H9 (cell line): ENCODE results near the gene OR2K2. TPM values are rescaled to one million over a fixed set of nuclear protein-coding genes. Genes with fewer than 3 reads are reported as not detected.

ENCODE experiments used
- DNase-seq: peaks from one replicate; pipeline ENCODE4 v3.0.0-alpha.2; 2017
- H2AFZ ChIP-seq: one replicate; pipeline ENCODE4 v1.6.1; 2013; ENCODE audit warnings: mild to moderate bottlenecking, low read length, control low read depth, moderate library complexity
- H2AK5ac ChIP-seq: 2 replicates; pipeline ENCODE4 v1.6.1; 2013; ENCODE audit warnings: low read length, control low read depth, mixed read lengths; ENCODE audit not compliant: insufficient read length
- H2BK120ac ChIP-seq: one replicate; pipeline ENCODE4 v1.6.1; 2013; ENCODE audit warnings: low read depth, mild to moderate bottlenecking, low read length, control low read depth, inconsistent platforms; ENCODE audit not compliant: poor library complexity, severe bottlenecking
- H2BK12ac ChIP-seq: 2 replicates; pipeline ENCODE4 v1.6.1; 2013; ENCODE audit warnings: low read length, control low read depth, mixed read lengths, low read depth; ENCODE audit not compliant: insufficient read length
- H2BK15ac ChIP-seq: 2 replicates; pipeline ENCODE4 v1.6.1; 2013; ENCODE audit warnings: low read depth, low read length, control low read depth
- H2BK20ac ChIP-seq: one replicate; pipeline ENCODE4 v1.6.1; 2013; ENCODE audit warnings: low read depth, mild to moderate bottlenecking, low read length, control low read depth, inconsistent platforms; ENCODE audit not compliant: poor library complexity, severe bottlenecking
- H2BK5ac ChIP-seq: 2 replicates; pipeline ENCODE4 v1.6.1; 2013; ENCODE audit warnings: low read length, control low read depth, mixed read lengths; ENCODE audit not compliant: insufficient read length
- H3K14ac ChIP-seq: 2 replicates; pipeline ENCODE4 v1.6.1; 2013; ENCODE audit warnings: low read length, control low read depth; ENCODE audit not compliant: insufficient read depth
- H3K18ac ChIP-seq: 2 replicates; pipeline ENCODE4 v1.6.1; 2013; ENCODE audit warnings: low read depth, mild to moderate bottlenecking, mixed read lengths, low read length, control low read depth; ENCODE audit not compliant: insufficient read length
- H3K23ac ChIP-seq: 2 replicates; pipeline ENCODE4 v1.6.1; 2013; ENCODE audit warnings: low read length, control low read depth, mixed read lengths, low read depth; ENCODE audit not compliant: insufficient read length
- H3K23me2 ChIP-seq: 2 replicates; pipeline ENCODE4 v1.6.1; 2013; ENCODE audit warnings: low read depth, mild to moderate bottlenecking, mixed read lengths, low read length, control low read depth; ENCODE audit not compliant: insufficient read length, poor library complexity, severe bottlenecking
- H3K27ac ChIP-seq: 2 replicates; pipeline ENCODE4 v1.5.1; 2013; ENCODE audit warnings: low read length, control low read depth, mixed read lengths, low read depth; ENCODE audit not compliant: insufficient read length
- H3K27me3 ChIP-seq: 2 replicates; pipeline ENCODE4 v1.6.1; 2013; ENCODE audit warnings: low read length, control low read depth, inconsistent platforms; ENCODE audit not compliant: insufficient read depth
- H3K4ac ChIP-seq: 2 replicates; pipeline ENCODE4 v1.6.1; 2013; ENCODE audit warnings: low read depth, mild to moderate bottlenecking, control low read depth, inconsistent platforms, low read length, moderate library complexity
- H3K4me1 ChIP-seq: 2 replicates; pipeline ENCODE4 v1.6.1; 2013; ENCODE audit warnings: low read length, control low read depth, inconsistent platforms; ENCODE audit not compliant: insufficient read depth
- H3K4me2 ChIP-seq: 2 replicates; pipeline ENCODE4 v1.6.1; 2013; ENCODE audit warnings: low read length, control low read depth, mixed read lengths; ENCODE audit not compliant: insufficient read length, insufficient read depth
- H3K56ac ChIP-seq: 2 replicates; pipeline ENCODE4 v1.6.1; 2013; ENCODE audit warnings: low read depth, mild to moderate bottlenecking, mixed read lengths, low read length, control low read depth; ENCODE audit not compliant: insufficient read length
- H3K79me1 ChIP-seq: 2 replicates; pipeline ENCODE4 v1.6.1; 2013; ENCODE audit warnings: low read depth, mild to moderate bottlenecking, moderate library complexity, low read length, control low read depth, inconsistent platforms; ENCODE audit not compliant: insufficient read depth, poor library complexity, severe bottlenecking
- H3K79me2 ChIP-seq: 2 replicates; pipeline ENCODE4 v1.6.1; 2013; ENCODE audit warnings: low read length, control low read depth, inconsistent platforms; ENCODE audit not compliant: insufficient read depth
- H3K9ac ChIP-seq: 2 replicates; pipeline ENCODE4 v1.6.1; 2013; ENCODE audit warnings: low read length, control low read depth, mixed read lengths; ENCODE audit not compliant: insufficient read length; ENCODE audit errors: extremely low read depth
- H3K9me3 ChIP-seq: one replicate; pipeline ENCODE4 v1.6.1; 2013; ENCODE audit warnings: low read depth, low read length, inconsistent platforms; ENCODE audit not compliant: control insufficient read depth
- H3T11ph ChIP-seq: one replicate; pipeline ENCODE4 v1.6.1; 2013; ENCODE audit warnings: mild to moderate bottlenecking, low read length, control low read depth, inconsistent platforms
- H4K20me1 ChIP-seq: one replicate; pipeline ENCODE4 v1.6.1; 2013; ENCODE audit not compliant: control insufficient read depth, insufficient read length, insufficient read depth
- H4K5ac ChIP-seq: 2 replicates; pipeline ENCODE4 v1.6.1; 2013; ENCODE audit warnings: low read depth, mild to moderate bottlenecking, mixed read lengths, low read length, control low read depth; ENCODE audit not compliant: insufficient read length
- H4K8ac ChIP-seq: replicated peaks from 2 replicates; pipeline ENCODE4 v1.6.1; 2013; ENCODE audit warnings: low read length, control low read depth, mixed read lengths, low read depth; ENCODE audit not compliant: insufficient read length
- H4K91ac ChIP-seq: 2 replicates; pipeline ENCODE4 v1.6.1; 2013; ENCODE audit warnings: low read depth, mild to moderate bottlenecking, moderate library complexity, mixed read lengths, low read length, control low read depth; ENCODE audit not compliant: insufficient read length
- H3K27ac Mint-ChIP-seq, 3 experiments: 2 replicates in 2 of 3; 3 replicates in 1 of 3; pipeline ENCODE4 v1.8.0; 2020 to 2021; ENCODE audit warnings: mixed read lengths in 3 of 3, mild to moderate bottlenecking in 1 of 3, moderate library complexity in 1 of 3
- H3K27me3 Mint-ChIP-seq: 2 replicates; pipeline ENCODE4 v1.8.0; 2021; ENCODE audit warnings: low read depth, mild to moderate bottlenecking, moderate library complexity, mixed read lengths
- H3K36me3 Mint-ChIP-seq, 3 experiments: 2 replicates in 2 of 3; 3 replicates in 1 of 3; pipeline ENCODE4 v1.8.0; 2020 to 2021; ENCODE audit warnings: low read depth in 3 of 3, mixed read lengths in 3 of 3; ENCODE audit not compliant: insufficient read depth in 1 of 3
- H3K4me1 Mint-ChIP-seq, 2 experiments: 2 replicates each; pipeline ENCODE4 v1.8.0; 2020; ENCODE audit warnings: mixed read lengths in 2 of 2
- H3K4me3 Mint-ChIP-seq, 2 experiments: 2 replicates in 1 of 2; 3 replicates in 1 of 2; pipeline ENCODE4 v1.8.0; 2020 to 2021; ENCODE audit warnings: mild to moderate bottlenecking in 2 of 2, mixed read lengths in 2 of 2, moderate library complexity in 1 of 2
- H3K9me3 Mint-ChIP-seq, 2 experiments: 2 replicates in 1 of 2; 3 replicates in 1 of 2; pipeline ENCODE4 v1.8.0; 2020; ENCODE audit warnings: mild to moderate bottlenecking in 2 of 2, mixed read lengths in 2 of 2, moderate library complexity in 1 of 2
- CTCF ChIP-seq: fragments of 200-600 bp; sonication (generic); conservative IDR thresholded peaks from 3 replicates; pipeline ENCODE4 v1.8.0; 2021; ENCODE audit warnings: antibody characterized with exemption, mild to moderate bottlenecking
- WGBS: extraction: QIAGEN DNeasy Blood & Tissue Kit; methylation state at CpG from one replicate; pipeline ENCODE4 v1.1.7; 2013; ENCODE audit warnings: missing lambda C conversion rate, low lambda C conversion rate, mixed read lengths; ENCODE audit not compliant: insufficient read length; ENCODE audit errors: extremely low coverage; 5-methylcytosine and 5-hydroxymethylcytosine counted together
- total RNA-seq: library from RNA; stranded (reverse); gene quantifications from 2 replicates; pipeline ENCODE4 v1.2.1, GENCODE V29; 2021

Gene OR2K2
- total RNA-seq, 1 experiment from 2014 or later, result not detected

- no peaks in the 10 kb centered on the region for H3K79me2 ChIP-seq
- TF ChIP-seq CTCF, result no peak
- no peak overlapping the region for H2BK5ac ChIP-seq
- no peak overlapping the region for H3K4ac ChIP-seq
- WGBS, result no CpG with 5 or more reads among the region's 2 CpGs
- H2BK12ac ChIP-seq, result no peak overlapping the region
- H3K23ac ChIP-seq, result no peak overlapping the region
- H3K56ac ChIP-seq, result no peak overlapping the region
- Mint-ChIP-seq H3K4me1 (no peaks in the 10 kb centered on the region), H3K4me3 (no peak overlapping the region), H3K27me3 (no peaks in the 10 kb centered on the region), H3K36me3 (peaks cover 30 to 76% (median 52%) of the 10 kb centered on the region in 3 experiments; a peak in 6 of 7 replicates), H3K27ac (no peak overlapping the region), H3K9me3 (no peaks in the 10 kb centered on the region)
- no peaks in the 10 kb centered on the region for H3K27me3 ChIP-seq
- no peak overlapping the region for H2BK15ac ChIP-seq
- no peak overlapping the region for H3K27ac ChIP-seq
- no peaks in the 10 kb centered on the region for H3K79me1 ChIP-seq
- H2BK20ac ChIP-seq, result no peak overlapping the region
- H3K4me1 ChIP-seq, result no peaks in the 10 kb centered on the region
- no peak overlapping the region for H3K14ac ChIP-seq
- H4K20me1 ChIP-seq, result no peaks in the 10 kb centered on the region
- H3K23me2 ChIP-seq, result no peaks in the 10 kb centered on the region
- no peak overlapping the region for H3K4me2 ChIP-seq
- no peak overlapping the region for H2AFZ ChIP-seq
- no peak overlapping the region for H4K5ac ChIP-seq
- no peak overlapping the region for H3T11ph ChIP-seq
- H2AK5ac ChIP-seq, result no peak overlapping the region
- no peak overlapping the region for H3K18ac ChIP-seq
- DNase-seq, result no peak
- H2BK120ac ChIP-seq, result no peak overlapping the region
- no peaks in the 10 kb centered on the region for H3K9me3 ChIP-seq
- H4K91ac ChIP-seq, result no peak overlapping the region
- H3K9ac ChIP-seq, result no peak overlapping the region
- no peak overlapping the region for H4K8ac ChIP-seq
Observed at GRCh38 chr9:111375062-111375461, 45.0 kb upstream of the OR2K2 start.
